NCI-H2107 treated with DMSO at 0.1 percent for 48 hours (cell line): Measurements from ENCODE around the gene SHE.
A peak's percentile ranks its signal among the peaks of the same experiment; 100 is the strongest.
"Not testable (repeated sequence)": the region's sequence is repeated elsewhere in the genome, so short reads cannot be mapped to it uniquely, and the experiment has no call there.

Experiments
- DNase-seq: peaks from one replicate; lab custom pipeline; 2025; ENCODE audit not compliant: unreplicated experiment; lab: John Stamatoyannopoulos, UW

The SHE gene

GRCh38 chr1:154502066-154502743, at the start of gene SHE, which contains the start of gene TDRD10:
TSS of gene SHE (minus strand) at chr1:154502412. CDS start at chr1:154502026, 386 bp downstream.
TSS of gene TDRD10 (plus strand) at chr1:154502219. CDS start at chr1:154506904, 4,685 bp downstream.
- no peak for DNase-seq

- no peak for DNase-seq
These were observed 49.3 kb upstream of the SHE start for GRCh38 chr1:154551474-154551873.

- no peak for DNase-seq
These were observed 48.4 kb upstream of the SHE start for GRCh38 chr1:154550657-154551056.

- DNase-seq, result no peak
These were observed 47.9 kb upstream of the SHE start for GRCh38 chr1:154550070-154550469.

- no peak for DNase-seq
These were observed 47.1 kb upstream of the SHE start for GRCh38 chr1:154549202-154549770.

GRCh38 chr1:154548028-154548427, 45.8 kb upstream of the SHE start:
- no peak for DNase-seq

- DNase-seq, result no peak
These were observed 45.0 kb upstream of the SHE start for GRCh38 chr1:154547105-154547732.

GRCh38 chr1:154546264-154547063, 44.3 kb upstream of the SHE start:
- DNase-seq, result peak; percentile 53

- DNase-seq, result no peak
These were observed 39.0 kb upstream of the SHE start for GRCh38 chr1:154541231-154541630.

- no peak for DNase-seq
These were observed 37.6 kb upstream of the SHE start for GRCh38 chr1:154539486-154540483.

GRCh38 chr1:154536570-154536969, 34.4 kb upstream of the SHE start:
- no peak for DNase-seq

- peak; percentile 56 for DNase-seq
These were observed 32.0 kb upstream of the SHE start for GRCh38 chr1:154533952-154534844.

- DNase-seq, result not testable (repeated sequence)
These were observed 29.7 kb upstream of the SHE start for GRCh38 chr1:154531950-154532349.

GRCh38 chr1:154529308-154529707, 27.1 kb upstream of the SHE start:
- DNase-seq, result no peak

- DNase-seq, result no peak
These were observed 25.0 kb upstream of the SHE start for GRCh38 chr1:154527192-154527591.

GRCh38 chr1:154524881-154525280, 22.7 kb upstream of the SHE start:
- no peak for DNase-seq

- DNase-seq, result no peak
These were observed 19.5 kb upstream of the SHE start for GRCh38 chr1:154521695-154522094.

GRCh38 chr1:154520333-154520732, 18.1 kb upstream of the SHE start:
- DNase-seq, result no peak

- no peak for DNase-seq
These were observed 17.4 kb upstream of the SHE start for GRCh38 chr1:154519591-154519991.
